ENCODE data around the gene GRAMD4.

GRCh38 chr22:46686221-46687047 is 66.2 kb downstream of the GRAMD4 start:
- TF ChIP-seq CTCF (conservative IDR thresholded peaks at IDR 0.05) (no peak), EZH2 (IDR thresholded peaks at IDR 0.05; ENCODE audit: low read depth) (no peak)
